HL-60 (cell line): Measurements from ENCODE around the gene HUNK.

Experiments
- POLR2AphosphoS5 ChIP-seq: IDR thresholded peaks from 2 replicates; pipeline ENCODE4 v1.6.1; 2012; ENCODE audit warnings: low read depth
- SPI1 ChIP-seq: IDR thresholded peaks from 2 replicates; pipeline ENCODE4 v1.6.1; 2012; ENCODE audit warnings: low read depth, mild to moderate bottlenecking, borderline replicate concordance
- TF ChIP-seq, protein P1 (sequence below): IDR thresholded peaks from one replicate; pipeline ENCODE4 v1.5.1; 2011; ENCODE audit warnings: low read length, control low read depth, inconsistent platforms; ENCODE audit not compliant: insufficient read depth

DNA sequence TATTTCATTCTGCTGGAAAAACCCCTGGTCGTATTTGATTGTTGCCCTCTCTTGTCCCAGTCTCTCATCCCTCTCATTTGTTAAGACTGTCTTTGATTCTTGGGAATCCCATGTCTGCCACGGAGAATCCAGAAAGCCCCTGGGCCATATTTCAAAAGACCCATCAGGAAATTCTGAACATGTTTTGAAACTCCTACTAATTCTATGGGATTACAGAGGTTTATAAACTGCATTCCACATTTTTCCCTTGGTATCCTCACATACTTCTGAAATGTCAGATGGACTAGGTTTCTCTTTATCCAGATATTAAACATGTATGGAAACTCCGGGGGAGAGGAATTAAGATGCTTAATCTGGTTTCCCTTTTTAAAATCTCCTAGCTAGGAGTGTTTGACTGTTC, 80.0 kb downstream of the HUNK start:
- TF ChIP-seq, protein P1, sequence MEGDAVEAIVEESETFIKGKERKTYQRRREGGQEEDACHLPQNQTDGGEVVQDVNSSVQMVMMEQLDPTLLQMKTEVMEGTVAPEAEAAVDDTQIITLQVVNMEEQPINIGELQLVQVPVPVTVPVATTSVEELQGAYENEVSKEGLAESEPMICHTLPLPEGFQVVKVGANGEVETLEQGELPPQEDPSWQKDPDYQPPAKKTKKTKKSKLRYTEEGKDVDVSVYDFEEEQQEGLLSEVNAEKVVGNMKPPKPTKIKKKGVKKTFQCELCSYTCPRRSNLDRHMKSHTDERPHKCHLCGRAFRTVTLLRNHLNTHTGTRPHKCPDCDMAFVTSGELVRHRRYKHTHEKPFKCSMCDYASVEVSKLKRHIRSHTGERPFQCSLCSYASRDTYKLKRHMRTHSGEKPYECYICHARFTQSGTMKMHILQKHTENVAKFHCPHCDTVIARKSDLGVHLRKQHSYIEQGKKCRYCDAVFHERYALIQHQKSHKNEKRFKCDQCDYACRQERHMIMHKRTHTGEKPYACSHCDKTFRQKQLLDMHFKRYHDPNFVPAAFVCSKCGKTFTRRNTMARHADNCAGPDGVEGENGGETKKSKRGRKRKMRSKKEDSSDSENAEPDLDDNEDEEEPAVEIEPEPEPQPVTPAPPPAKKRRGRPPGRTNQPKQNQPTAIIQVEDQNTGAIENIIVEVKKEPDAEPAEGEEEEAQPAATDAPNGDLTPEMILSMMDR = no peak
- TF ChIP-seq SPI1 = no peak
- TF ChIP-seq POLR2AphosphoS5 = no peak
